ENCODE results near the gene MYCBPAP. TPM values are rescaled to one million over a fixed set of nuclear protein-coding genes. Genes with fewer than 3 reads are reported as not detected.

MYCBPAP gene
- total RNA-seq, 1 donor from 2014 or later = 1.7 TPM

DNA sequence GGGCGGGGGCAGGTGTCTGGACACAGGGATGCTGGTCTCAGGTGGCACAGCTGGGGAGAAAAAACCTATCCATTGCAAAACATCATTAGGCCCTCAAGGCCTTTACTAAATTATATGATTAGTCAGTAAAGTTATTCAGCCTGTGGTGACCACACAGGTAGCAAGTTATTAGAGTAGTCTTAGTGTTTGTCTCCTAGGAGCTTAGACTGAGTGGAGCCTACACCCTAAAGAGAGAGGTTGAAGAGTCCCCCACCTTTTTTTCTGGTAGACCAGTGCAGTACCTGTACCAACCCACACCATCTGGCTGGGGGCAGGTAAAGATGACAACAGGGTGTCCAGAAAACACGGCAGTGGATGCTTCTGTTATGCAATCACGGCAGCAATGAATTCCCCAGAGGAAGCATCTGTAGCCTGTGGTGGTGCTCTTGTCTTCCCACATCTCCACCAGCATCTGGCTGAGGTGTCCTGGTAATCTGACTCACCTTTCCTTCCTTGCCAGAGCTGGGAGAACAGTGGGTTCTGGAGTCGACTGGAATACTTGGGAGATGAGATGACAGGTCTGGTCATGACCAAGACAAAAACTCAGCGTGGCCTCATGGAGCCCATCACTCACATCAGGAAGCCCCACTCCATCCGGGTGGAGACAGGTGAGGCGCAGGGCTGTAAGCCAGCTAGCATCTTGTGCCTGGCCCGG is 11.0 kb downstream of the MYCBPAP start:
- no peak overlapping the region for H3K4me3 Mint-ChIP-seq (ENCODE audit: low read depth)
- H3K27ac Mint-ChIP-seq = no peak overlapping the region
- H3K9me3 Mint-ChIP-seq (ENCODE audit: low read depth) = no peaks in the 10 kb centered on the region
- H3K27me3 Mint-ChIP-seq = peaks cover 8% of the 10 kb centered on the region
- no peak for DNase-seq (ENCODE audit: low spot score, unreplicated experiment)
- TF ChIP-seq CTCF (IDR thresholded peaks at IDR 0.05; ENCODE audit: unreplicated experiment) = no peak
- H3K4me1 Mint-ChIP-seq (ENCODE audit: low read depth) = peaks cover 5% of the 10 kb centered on the region
- no peaks in the 10 kb centered on the region for H3K36me3 Mint-ChIP-seq (ENCODE audit: insufficient read depth)

DNA sequence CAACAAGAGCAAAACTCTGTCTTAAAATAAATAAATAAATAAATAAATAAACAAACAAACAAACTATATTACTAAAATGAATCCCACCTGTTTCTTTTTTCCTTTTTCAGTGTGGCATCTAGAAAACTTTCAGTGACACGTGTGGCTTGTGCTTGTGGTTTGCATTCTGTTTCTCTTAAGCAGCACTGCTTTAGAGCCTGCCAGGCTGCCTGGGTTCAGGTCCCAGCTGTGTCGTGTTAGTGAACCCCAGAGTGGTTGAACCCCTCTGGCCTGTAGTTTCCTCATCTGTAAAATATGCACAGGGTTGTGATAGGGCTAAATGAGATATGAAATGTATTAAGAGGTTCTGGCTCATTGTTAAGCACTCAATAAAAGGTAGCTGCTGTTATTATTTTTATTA is 12.2 kb downstream of the MYCBPAP start:
- no peak overlapping the region for H3K4me3 Mint-ChIP-seq (ENCODE audit: low read depth)

DNA sequence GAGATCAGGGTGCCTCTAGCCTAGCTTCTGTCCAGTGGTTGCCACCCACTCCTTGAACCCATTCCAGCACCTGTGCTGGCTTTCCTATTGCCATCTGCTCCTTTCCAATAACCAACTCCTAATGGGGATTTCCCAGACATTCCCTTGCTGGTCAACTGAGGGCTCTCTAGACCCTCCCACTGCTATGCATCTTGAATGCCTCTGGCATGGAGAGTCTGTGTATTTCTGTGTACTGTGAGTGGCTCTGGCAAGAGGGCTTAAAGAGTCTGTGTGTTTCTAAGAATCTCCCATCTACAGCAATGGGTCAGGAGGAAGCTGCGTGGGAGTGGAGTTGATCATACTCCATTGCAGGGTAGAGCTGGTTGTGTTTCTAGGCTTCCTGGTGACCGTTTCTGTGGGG is 13.3 kb downstream of the MYCBPAP start:
- no peaks in the 10 kb centered on the region for H3K36me3 Mint-ChIP-seq (ENCODE audit: insufficient read depth)
- peaks cover 5% of the 10 kb centered on the region for H3K4me1 Mint-ChIP-seq (ENCODE audit: low read depth)
- H3K9me3 Mint-ChIP-seq (ENCODE audit: low read depth) = no peaks in the 10 kb centered on the region

More for the DNA sequence above, 12.2 kb downstream of the MYCBPAP start:
- Mint-ChIP-seq H3K9me3 (ENCODE audit: low read depth) (no peaks in the 10 kb centered on the region), H3K4me1 (ENCODE audit: low read depth) (peaks cover 5% of the 10 kb centered on the region), H3K36me3 (ENCODE audit: insufficient read depth) (no peaks in the 10 kb centered on the region), H3K27me3 (peaks cover 3% of the 10 kb centered on the region), H3K27ac (no peak overlapping the region)
- no peak for DNase-seq (ENCODE audit: low spot score, unreplicated experiment)
- TF ChIP-seq CTCF (IDR thresholded peaks at IDR 0.05; ENCODE audit: unreplicated experiment) = no peak

GRCh38 chr17:50522766-50523165 is 14.5 kb downstream of the MYCBPAP start:
- Mint-ChIP-seq H3K27ac (no peak overlapping the region), H3K27me3 (no peaks in the 10 kb centered on the region), H3K4me3 (ENCODE audit: low read depth) (no peak overlapping the region), H3K36me3 (ENCODE audit: insufficient read depth) (no peaks in the 10 kb centered on the region), H3K4me1 (ENCODE audit: low read depth) (peaks cover 5% of the 10 kb centered on the region), H3K9me3 (ENCODE audit: low read depth) (no peaks in the 10 kb centered on the region)
- TF ChIP-seq CTCF (IDR thresholded peaks at IDR 0.05; ENCODE audit: unreplicated experiment) = no peak
- no peak for DNase-seq (ENCODE audit: low spot score, unreplicated experiment)

More for the DNA sequence above, 13.3 kb downstream of the MYCBPAP start:
- Mint-ChIP-seq H3K4me3 (ENCODE audit: low read depth) (no peak overlapping the region), H3K27me3 (peaks cover 3% of the 10 kb centered on the region), H3K27ac (no peak overlapping the region)
- TF ChIP-seq CTCF (IDR thresholded peaks at IDR 0.05; ENCODE audit: unreplicated experiment) = no peak
- DNase-seq (ENCODE audit: low spot score, unreplicated experiment) = no peak

GRCh38 chr17:50523208-50523607 is 15.0 kb downstream of the MYCBPAP start:
- peaks cover 2% of the 10 kb centered on the region for H3K27me3 Mint-ChIP-seq
- TF ChIP-seq CTCF (IDR thresholded peaks at IDR 0.05; ENCODE audit: unreplicated experiment) = no peak
- no peaks in the 10 kb centered on the region for H3K9me3 Mint-ChIP-seq (ENCODE audit: low read depth)
- no peak for DNase-seq (ENCODE audit: low spot score, unreplicated experiment)
- H3K4me1 Mint-ChIP-seq (ENCODE audit: low read depth) = peaks cover 5% of the 10 kb centered on the region
- H3K36me3 Mint-ChIP-seq (ENCODE audit: insufficient read depth) = no peaks in the 10 kb centered on the region
- no peak overlapping the region for H3K27ac Mint-ChIP-seq
- H3K4me3 Mint-ChIP-seq (ENCODE audit: low read depth) = no peak overlapping the region

All from progenitor cell of endocrine pancreas (in vitro differentiated cells).